SK-N-MC (cell line): ENCODE data around the gene TYW1B.
"Not testable (repeated sequence)": the region's sequence is repeated elsewhere in the genome, so short reads cannot be mapped to it uniquely, and the experiment has no call there.

Experiments used
- EZH2 ChIP-seq: fragments of 200-600 bp; sonication (generic); IDR thresholded peaks from one replicate; pipeline ENCODE4 v1.6.1; 2017; ENCODE audit warnings: antibody characterized with exemption
- POLR2AphosphoS5 ChIP-seq: IDR thresholded peaks from 2 replicates; pipeline ENCODE4 v1.6.1; 2012; ENCODE audit warnings: mild to moderate bottlenecking, low read depth, low read length, borderline replicate concordance

DNA sequence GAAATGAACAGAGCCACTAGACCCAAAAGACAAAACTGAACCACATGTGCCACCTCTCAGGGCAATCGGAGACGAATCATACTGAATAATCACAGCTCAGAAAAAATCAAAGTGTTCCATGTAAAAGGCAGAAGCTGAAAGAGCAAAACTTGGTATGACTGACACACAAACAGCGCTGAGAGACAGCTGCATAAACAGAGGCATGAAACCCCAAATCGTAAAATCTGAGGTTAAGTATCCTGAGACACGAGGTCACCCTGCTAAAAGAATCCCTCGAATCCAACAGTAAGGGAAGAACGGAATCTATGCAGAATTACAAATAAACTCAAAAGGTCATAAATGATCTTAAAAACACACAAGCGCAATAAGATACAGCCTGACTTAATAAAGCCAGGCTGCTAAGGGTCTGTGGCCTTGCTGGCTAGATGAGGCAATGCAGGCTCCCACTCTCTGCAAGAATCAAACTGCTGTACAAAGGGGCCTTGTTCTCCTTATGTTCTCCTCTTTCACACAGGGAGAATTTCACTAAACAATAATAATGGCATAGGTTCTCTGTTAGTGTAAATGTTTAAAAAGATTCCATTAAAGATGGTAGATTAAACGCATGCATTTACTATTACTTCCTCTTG, 247.7 kb downstream of the TYW1B start:
- not testable (repeated sequence) for TF ChIP-seq EZH2, POLR2AphosphoS5
